CD14-positive monocyte (primary cell): Measurements from ENCODE around the gene CCDC182. TPM values are rescaled to one million over a fixed set of nuclear protein-coding genes. Genes with fewer than 3 reads are reported as not detected.

ENCODE experiments used
- DNase-seq, 3 donors: peaks; one replicate each; pipeline ENCODE4 v3.0.0-alpha.2; 2011 to 2022
- H2AFZ ChIP-seq: 2 replicates; pipeline ENCODE4 v1.6.0; 2012; ENCODE audit warnings: mild to moderate bottlenecking, low read depth, low read length, inconsistent platforms; ENCODE audit not compliant: insufficient read depth, poor library complexity, severe bottlenecking
- H3K27ac ChIP-seq, 2 donors: 1 replicate in 1 of 2; 2 replicates in 1 of 2; pipeline ENCODE4 v1.5.1; 2012 to 2013; ENCODE audit warnings: low read length in 2 of 2, control low read depth in 1 of 2, inconsistent platforms in 1 of 2, low read depth in 1 of 2, mild to moderate bottlenecking in 1 of 2
- H3K27me3 ChIP-seq, 2 donors: one replicate each; pipeline versions ENCODE4 v1.6.0 to v1.6.1; 2011 to 2013; ENCODE audit warnings: low read length in 2 of 2; ENCODE audit not compliant: control insufficient read depth in 2 of 2, insufficient read depth in 2 of 2
- H3K36me3 ChIP-seq, 2 donors: replicated peaks in 1 of 2; 1 replicate in 1 of 2; 2 replicates in 1 of 2; pipeline versions ENCODE4 v1.5.1 to v1.6.1; 2012 to 2013; ENCODE audit warnings: low read length in 2 of 2, control low read depth in 1 of 2, inconsistent platforms in 1 of 2, mild to moderate bottlenecking in 1 of 2; ENCODE audit not compliant: insufficient read depth in 2 of 2, control insufficient read depth in 1 of 2
- H3K4me1 ChIP-seq, 2 donors: 1 replicate in 1 of 2; 2 replicates in 1 of 2; pipeline versions ENCODE4 v1.5.1 to v1.6.1; 2012 to 2013; ENCODE audit warnings: low read length in 2 of 2, control low read depth in 1 of 2, inconsistent platforms in 1 of 2, mild to moderate bottlenecking in 1 of 2, moderate library complexity in 1 of 2; ENCODE audit not compliant: insufficient read depth in 2 of 2, control insufficient read depth in 1 of 2
- H3K4me2 ChIP-seq: replicated peaks from 2 replicates; pipeline ENCODE3; 2012; ENCODE audit warnings: low read length, moderate library complexity, mild to moderate bottlenecking; ENCODE audit not compliant: poor library complexity, severe bottlenecking; ENCODE audit errors: extremely low read depth
- H3K4me3 ChIP-seq, 3 experiments: fragments of 200-600 bp in 1 of 3; sonication (generic) in 1 of 3; replicated peaks in 1 of 3; 1 replicate in 2 of 3; 2 replicates in 1 of 3; pipeline ENCODE4 v1.5.1; 2011 to 2013; ENCODE audit warnings: low read length in 3 of 3, mild to moderate bottlenecking in 3 of 3, control low read depth in 2 of 3, low read depth in 2 of 3, inconsistent platforms in 1 of 3, moderate library complexity in 1 of 3
- H3K79me2 ChIP-seq: 2 replicates; pipeline ENCODE4 v1.6.0; 2012; ENCODE audit warnings: mild to moderate bottlenecking, control low read depth, inconsistent platforms, low read length, moderate library complexity; ENCODE audit not compliant: insufficient read depth
- H3K9ac ChIP-seq: 2 replicates; pipeline ENCODE4 v1.6.0; 2017; ENCODE audit warnings: low read length, mild to moderate bottlenecking; ENCODE audit not compliant: insufficient read depth, poor library complexity, severe bottlenecking
- H3K9me3 ChIP-seq, 2 donors: replicated peaks in 1 of 2; 1 replicate in 1 of 2; 2 replicates in 1 of 2; pipeline versions ENCODE4 v1.5.1 to v1.6.1; 2012 to 2013; ENCODE audit warnings: low read length in 2 of 2, control low read depth in 1 of 2; ENCODE audit not compliant: control insufficient read depth in 1 of 2, insufficient read depth in 1 of 2
- H4K20me1 ChIP-seq: 2 replicates; pipeline ENCODE4 v1.6.0; 2012; ENCODE audit warnings: mild to moderate bottlenecking, low read length, control low read depth, moderate library complexity; ENCODE audit not compliant: insufficient read depth
- H3K27ac Mint-ChIP-seq, 7 donors: one replicate each; pipeline ENCODE4 v1.8.0; 2020; ENCODE audit warnings: mild to moderate bottlenecking in 7 of 7, mixed read lengths in 7 of 7, moderate library complexity in 6 of 7, inconsistent platforms in 2 of 7
- H3K27me3 Mint-ChIP-seq, 3 donors: one replicate each; pipeline ENCODE4 v1.8.0; 2021 to 2022; ENCODE audit warnings: low read depth in 3 of 3, mild to moderate bottlenecking in 3 of 3, mixed read lengths in 3 of 3, moderate library complexity in 3 of 3, inconsistent platforms in 1 of 3
- H3K36me3 Mint-ChIP-seq, 2 donors: one replicate each; pipeline ENCODE4 v1.8.0; 2020; ENCODE audit warnings: mixed read lengths in 2 of 2, inconsistent platforms in 1 of 2, mild to moderate bottlenecking in 1 of 2
- H3K4me1 Mint-ChIP-seq: one replicate; pipeline ENCODE4 v1.8.0; 2020; ENCODE audit warnings: mild to moderate bottlenecking, mixed read lengths
- H3K4me3 Mint-ChIP-seq, 2 donors: one replicate each; pipeline ENCODE4 v1.8.0; 2020; ENCODE audit warnings: mild to moderate bottlenecking in 2 of 2, mixed read lengths in 2 of 2, moderate library complexity in 1 of 2
- H3K9me3 Mint-ChIP-seq, 7 donors: one replicate each; pipeline ENCODE4 v1.8.0; 2020 to 2022; ENCODE audit warnings: mixed read lengths in 7 of 7, mild to moderate bottlenecking in 6 of 7, moderate library complexity in 6 of 7, inconsistent platforms in 2 of 7
- CTCF ChIP-seq: fragments of 200-600 bp; IDR thresholded peaks from one replicate; pipeline ENCODE4 v1.8.0; 2022; ENCODE audit warnings: antibody characterized with exemption, mild to moderate bottlenecking
- WGBS: methylation state at CpG from one replicate; pipeline ENCODE4 v1.1.5; 2013; ENCODE audit warnings: missing lambda C conversion rate; ENCODE audit not compliant: insufficient coverage; 5-methylcytosine and 5-hydroxymethylcytosine counted together
- intact Hi-C, 2 donors: fragments of 100-400 bp; cut with micrococcal nuclease; formaldehyde crosslinking; loops; one replicate each; pipeline versions ENCODE4 v1.15.0 to v1.15.1; 2023
- polyA plus RNA-seq, 3 donors: library from polyadenylated mRNA; depleted of rRNA in 1 of 3; unstranded in 2 of 3; stranded (reverse) in 1 of 3; fragments of 300-500 nt in 2 of 3; fragments of >200 nt in 1 of 3; fragmentation: Illumina TruSeq in 2 of 3; gene quantifications; 1 replicate in 2 of 3; 2 replicates in 1 of 3; pipeline ENCODE4 v1.2.3, GENCODE V29; 2012 to 2021

Gene CCDC182
- polyA plus RNA-seq, 3 donors: not detected

DNA sequence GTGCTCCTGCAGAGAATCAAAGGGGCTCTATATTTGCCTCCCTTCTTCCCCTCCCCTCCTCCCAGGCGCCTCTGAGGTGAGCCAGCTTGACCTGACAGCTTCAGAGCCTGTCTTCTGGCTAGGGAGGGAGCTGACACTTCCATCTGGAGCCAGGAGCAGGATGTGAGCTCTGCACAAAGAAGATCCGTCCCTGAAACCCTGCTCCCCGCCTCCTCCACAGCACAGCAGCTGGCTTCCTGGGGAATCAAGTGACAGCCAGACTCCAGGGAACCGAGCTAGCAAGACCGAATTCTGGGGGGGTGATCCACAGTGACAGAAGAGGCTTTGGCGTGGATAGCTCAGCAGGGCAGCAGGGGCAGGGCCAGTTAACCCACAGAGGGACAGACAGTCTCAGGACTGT is 37.2 kb downstream of the CCDC182 start:
- no peaks in the 10 kb centered on the region for H3K36me3 Mint-ChIP-seq
- H3K9me3 Mint-ChIP-seq: peaks cover 2 to 11% (median 9%) of the 10 kb centered on the region in 7 donors
- intact Hi-C loops: no loop called here
- no peak overlapping the region for H3K4me2 ChIP-seq
- DNase-seq: no peak
- H3K27ac Mint-ChIP-seq: no peak overlapping the region
- TF ChIP-seq CTCF: no peak
- peaks cover 0 to 2% of the 10 kb centered on the region in 2 donors for H3K27me3 ChIP-seq
- H3K4me3 Mint-ChIP-seq: no peak overlapping the region
- no peak overlapping the region for H3K9ac ChIP-seq
- WGBS: 84% methylated on average over 5 of the region's 6 CpGs
- peaks cover 0 to 4% of the 10 kb centered on the region in 2 donors for H3K9me3 ChIP-seq
- H3K4me1 Mint-ChIP-seq: no peaks in the 10 kb centered on the region
- H3K27me3 Mint-ChIP-seq: peaks cover 4 to 7% (median 6%) of the 10 kb centered on the region in 3 donors
- no peaks in the 10 kb centered on the region for H3K79me2 ChIP-seq
- H3K36me3 ChIP-seq: no peaks in the 10 kb centered on the region
- no peak overlapping the region for H2AFZ ChIP-seq
- no peaks in the 10 kb centered on the region for H4K20me1 ChIP-seq
- H3K4me1 ChIP-seq: no peaks in the 10 kb centered on the region
- no peak overlapping the region for H3K27ac ChIP-seq
- H3K4me3 ChIP-seq: no peak overlapping the region

DNA sequence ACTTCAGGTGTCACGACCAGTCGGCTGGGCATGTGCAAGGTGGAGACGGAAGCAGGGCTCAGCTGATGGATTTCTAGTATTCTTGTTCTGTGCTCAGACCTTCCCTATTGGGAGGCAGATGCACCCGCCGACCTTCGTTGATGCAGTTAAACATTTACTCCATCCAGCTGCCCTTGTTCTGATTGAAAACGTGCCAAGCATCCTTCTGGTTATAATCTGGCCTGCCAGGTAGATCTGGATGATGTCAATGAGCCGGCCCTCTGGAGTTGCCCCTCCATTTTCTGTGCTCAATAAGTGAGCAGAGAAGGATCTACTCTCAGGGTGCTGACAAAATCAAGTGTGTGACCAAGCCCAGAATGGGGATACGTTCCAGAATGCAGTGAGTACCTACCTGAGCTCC is 38.3 kb downstream of the CCDC182 start:
- Histone ChIP-seq H3K27ac (no peak overlapping the region), H4K20me1 (no peaks in the 10 kb centered on the region), H3K36me3 (no peaks in the 10 kb centered on the region), H2AFZ (no peak overlapping the region), H3K9ac (no peak overlapping the region), H3K4me1 (no peaks in the 10 kb centered on the region), H3K27me3 (peaks cover 0 to 2% of the 10 kb centered on the region in 2 donors), H3K4me2 (no peak overlapping the region), H3K79me2 (no peaks in the 10 kb centered on the region), H3K9me3 (peaks cover 0 to 4% of the 10 kb centered on the region in 2 donors), H3K4me3 (no peak overlapping the region)
- no peak for DNase-seq
- intact Hi-C loops: no loop called here
- Mint-ChIP-seq H3K27ac (no peak overlapping the region), H3K9me3 (peaks cover 2 to 11% (median 9%) of the 10 kb centered on the region in 7 donors), H3K4me1 (no peaks in the 10 kb centered on the region), H3K36me3 (no peaks in the 10 kb centered on the region), H3K27me3 (peaks cover 4 to 7% (median 6%) of the 10 kb centered on the region in 3 donors), H3K4me3 (no peak overlapping the region)
- no peak for TF ChIP-seq CTCF
- 98% methylated on average over 8 of the region's 9 CpGs for WGBS
